ENCODE measurements around the gene OBP2A. TPM values are rescaled to one million over a fixed set of nuclear protein-coding genes. Genes with fewer than 3 reads are reported as not detected.

The OBP2A gene
- total RNA-seq, 4 donors from 2014 or later = not detected

DNA sequence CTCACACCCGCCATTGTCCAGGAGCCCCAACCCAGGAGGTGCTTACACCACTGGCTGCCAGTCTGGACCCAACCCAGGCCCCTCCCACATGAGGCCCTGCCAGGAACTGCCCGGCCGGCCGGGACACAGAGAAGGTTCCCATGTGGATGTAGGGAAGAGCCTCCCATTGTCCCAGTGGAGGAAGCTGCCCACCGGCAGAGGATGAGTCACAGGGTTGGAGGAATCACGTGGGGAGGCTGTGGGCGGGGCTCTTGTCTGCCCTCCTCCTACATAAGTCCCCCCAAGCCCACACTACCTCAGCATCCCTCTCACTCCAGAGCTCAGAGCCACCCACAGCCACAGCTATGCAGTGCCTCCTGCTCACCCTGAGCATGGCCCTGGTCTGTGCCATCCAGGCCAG is 41.7 kb downstream of the OBP2A start:
- TF ChIP-seq EP300 (IDR thresholded peaks at IDR 0.05) (no peak), POLR2A (IDR thresholded peaks at IDR 0.05) (no peak)
- TF ChIP-seq, protein P1, sequence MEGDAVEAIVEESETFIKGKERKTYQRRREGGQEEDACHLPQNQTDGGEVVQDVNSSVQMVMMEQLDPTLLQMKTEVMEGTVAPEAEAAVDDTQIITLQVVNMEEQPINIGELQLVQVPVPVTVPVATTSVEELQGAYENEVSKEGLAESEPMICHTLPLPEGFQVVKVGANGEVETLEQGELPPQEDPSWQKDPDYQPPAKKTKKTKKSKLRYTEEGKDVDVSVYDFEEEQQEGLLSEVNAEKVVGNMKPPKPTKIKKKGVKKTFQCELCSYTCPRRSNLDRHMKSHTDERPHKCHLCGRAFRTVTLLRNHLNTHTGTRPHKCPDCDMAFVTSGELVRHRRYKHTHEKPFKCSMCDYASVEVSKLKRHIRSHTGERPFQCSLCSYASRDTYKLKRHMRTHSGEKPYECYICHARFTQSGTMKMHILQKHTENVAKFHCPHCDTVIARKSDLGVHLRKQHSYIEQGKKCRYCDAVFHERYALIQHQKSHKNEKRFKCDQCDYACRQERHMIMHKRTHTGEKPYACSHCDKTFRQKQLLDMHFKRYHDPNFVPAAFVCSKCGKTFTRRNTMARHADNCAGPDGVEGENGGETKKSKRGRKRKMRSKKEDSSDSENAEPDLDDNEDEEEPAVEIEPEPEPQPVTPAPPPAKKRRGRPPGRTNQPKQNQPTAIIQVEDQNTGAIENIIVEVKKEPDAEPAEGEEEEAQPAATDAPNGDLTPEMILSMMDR (IDR thresholded peaks at IDR 0.05) = no peak
- WGBS, 2 donors = no CpG with 5 or more reads among the region's 7 CpGs
- Histone ChIP-seq H3K27me3 (no peaks in the 10 kb centered on the region), H3K4me1 (no peaks in the 10 kb centered on the region), H3K4me3 (no peak overlapping the region), H3K27ac (no peak overlapping the region), H3K36me3 (no peaks in the 10 kb centered on the region), H3K9me3 (no peaks in the 10 kb centered on the region)
- DNase-seq (ENCODE audit: low spot score in 2 of 2) = no peak

DNA sequence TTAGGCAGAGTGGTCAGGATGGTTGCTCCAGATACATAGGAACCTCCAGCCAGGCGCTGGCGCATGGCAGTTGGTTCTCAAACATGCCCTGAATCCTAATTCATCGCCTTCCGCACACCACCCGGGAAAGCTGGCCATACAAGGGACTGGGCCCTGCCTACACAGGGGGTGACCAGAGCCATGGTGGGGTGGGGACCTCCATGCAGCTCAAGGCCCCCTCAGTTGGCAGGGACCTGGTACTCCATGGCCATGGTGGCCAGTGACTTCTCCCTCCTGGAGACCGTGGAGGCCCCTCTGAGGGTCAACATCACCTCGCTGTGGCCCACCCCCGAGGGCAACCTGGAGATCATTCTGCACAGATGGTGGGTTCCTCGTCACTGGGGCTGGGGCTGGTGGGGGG is 42.4 kb downstream of the OBP2A start:
- WGBS, 2 donors = 86% methylated on average over 9 of the region's 9 CpGs; no CpG with 5 or more reads in 1 of the 2 donors
- no peaks in the 10 kb centered on the region for H3K27me3 ChIP-seq
- no peak for DNase-seq (ENCODE audit: low spot score in 2 of 2)

DNA sequence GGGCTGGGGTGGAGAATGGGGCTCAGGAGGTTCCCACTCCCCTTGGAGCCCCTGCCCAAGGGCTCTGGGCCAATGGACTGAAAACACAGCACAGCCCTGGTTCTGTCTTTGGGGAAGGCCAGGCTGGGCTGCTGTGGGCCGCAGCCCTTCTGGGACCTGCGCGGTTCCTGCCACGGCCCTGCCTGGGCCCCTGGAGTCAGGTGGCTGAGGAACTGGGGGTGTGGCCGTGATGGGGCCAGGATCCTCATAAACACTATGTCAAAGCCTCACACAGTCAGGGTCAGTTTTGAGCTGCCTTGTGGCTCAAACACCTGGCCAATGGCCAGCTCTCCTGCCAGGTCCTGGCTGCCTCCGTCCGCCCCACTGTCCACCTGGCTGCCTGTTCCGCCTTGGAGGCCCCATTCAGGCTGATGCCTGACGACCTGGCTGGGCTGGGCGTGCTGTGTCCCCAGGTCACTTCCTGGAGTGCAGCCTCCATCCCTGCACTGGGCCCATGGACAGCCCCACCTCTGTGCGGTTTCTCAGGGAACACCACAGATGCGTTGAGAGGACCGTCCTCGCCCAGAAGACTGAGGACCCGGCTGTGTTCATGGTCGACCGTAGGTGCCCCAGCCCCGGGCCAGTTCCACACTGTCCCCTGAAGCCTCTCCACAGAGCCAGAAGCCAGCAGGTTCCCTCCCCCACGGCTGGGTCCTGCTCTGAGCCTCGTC is 43.1 kb downstream of the OBP2A start:
- TF ChIP-seq POLR2A (IDR thresholded peaks at IDR 0.05) (no peak), EP300 (IDR thresholded peaks at IDR 0.05) (no peak)
- TF ChIP-seq, protein P1 (IDR thresholded peaks at IDR 0.05) = no peak
- Histone ChIP-seq H3K27ac (no peak overlapping the region), H3K9me3 (no peaks in the 10 kb centered on the region), H3K4me3 (no peak overlapping the region), H3K36me3 (no peaks in the 10 kb centered on the region), H3K27me3 (no peaks in the 10 kb centered on the region), H3K4me1 (no peaks in the 10 kb centered on the region)
- WGBS, 2 donors = 83 to 86% methylated on average over 15 to 18 of the region's 20 CpGs
- DNase-seq (ENCODE audit: low spot score in 2 of 2) = no peak

More for the DNA sequence above, 42.4 kb downstream of the OBP2A start:
- Histone ChIP-seq H3K4me1 (no peaks in the 10 kb centered on the region), H3K36me3 (no peaks in the 10 kb centered on the region), H3K4me3 (no peak overlapping the region), H3K9me3 (no peaks in the 10 kb centered on the region), H3K27ac (no peak overlapping the region)
- TF ChIP-seq POLR2A (IDR thresholded peaks at IDR 0.05) (no peak), EP300 (IDR thresholded peaks at IDR 0.05) (no peak)
- TF ChIP-seq, protein P1 (IDR thresholded peaks at IDR 0.05) = no peak

DNA sequence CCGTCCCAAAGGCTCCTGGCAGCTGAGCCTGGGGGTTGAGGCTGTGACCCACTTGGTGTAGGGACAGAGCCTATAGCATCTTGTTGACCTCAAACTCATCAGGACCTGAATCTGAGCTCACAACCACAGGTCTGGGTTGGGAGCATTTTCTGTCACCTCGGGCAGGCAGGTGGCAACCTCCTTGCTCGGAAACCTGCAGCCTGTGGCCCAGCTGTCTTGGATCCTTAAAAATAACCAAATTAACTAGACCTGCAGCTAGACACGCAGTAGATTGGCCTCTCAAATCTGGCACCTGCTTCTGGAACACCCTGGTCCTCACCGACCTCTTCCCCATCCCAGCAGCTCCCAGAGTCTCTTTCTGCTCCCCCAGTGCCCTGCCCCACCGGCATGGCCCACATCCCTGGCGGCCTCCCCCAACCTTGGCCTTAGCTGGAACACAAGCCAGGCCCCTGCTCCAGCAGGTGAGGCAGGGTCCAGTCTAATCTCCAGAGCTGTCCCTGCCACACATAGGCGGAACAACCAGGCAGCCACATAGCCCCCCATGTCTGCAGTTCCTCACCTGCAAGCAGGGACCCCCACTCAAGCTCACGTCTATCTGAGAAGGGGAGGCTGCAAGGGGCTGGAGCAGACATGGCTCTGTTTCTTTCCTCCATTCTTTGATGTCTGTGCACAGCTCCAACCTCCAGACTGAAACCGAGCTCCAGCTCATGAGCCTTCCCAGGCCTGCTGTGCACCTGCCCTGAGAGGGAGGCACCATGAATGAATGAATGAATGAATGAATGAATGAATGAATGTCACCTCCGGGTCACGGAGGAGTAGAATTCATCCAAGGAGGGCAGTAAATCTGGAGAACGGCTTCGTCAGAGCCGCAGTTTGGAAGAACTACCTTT is 43.9 kb downstream of the OBP2A start:
- TF ChIP-seq POLR2A (IDR thresholded peaks at IDR 0.05) = no peak
- whole genome bisulfite sequencing, 2 donors = 69 to 83% methylated on average over 13 to 15 of the region's 15 CpGs
- H3K27ac ChIP-seq = no peak overlapping the region
- peaks cover 0 to 5% (median 0%) of the 10 kb centered on the region in 4 donors for H3K9me3 ChIP-seq
- no peak for DNase-seq (ENCODE audit: low spot score in 2 of 2)
- H3K4me3 ChIP-seq = no peak overlapping the region
- no peaks in the 10 kb centered on the region for H3K27me3 ChIP-seq
- H3K4me1 ChIP-seq = no peaks in the 10 kb centered on the region
- no peaks in the 10 kb centered on the region for H3K36me3 ChIP-seq

DNA sequence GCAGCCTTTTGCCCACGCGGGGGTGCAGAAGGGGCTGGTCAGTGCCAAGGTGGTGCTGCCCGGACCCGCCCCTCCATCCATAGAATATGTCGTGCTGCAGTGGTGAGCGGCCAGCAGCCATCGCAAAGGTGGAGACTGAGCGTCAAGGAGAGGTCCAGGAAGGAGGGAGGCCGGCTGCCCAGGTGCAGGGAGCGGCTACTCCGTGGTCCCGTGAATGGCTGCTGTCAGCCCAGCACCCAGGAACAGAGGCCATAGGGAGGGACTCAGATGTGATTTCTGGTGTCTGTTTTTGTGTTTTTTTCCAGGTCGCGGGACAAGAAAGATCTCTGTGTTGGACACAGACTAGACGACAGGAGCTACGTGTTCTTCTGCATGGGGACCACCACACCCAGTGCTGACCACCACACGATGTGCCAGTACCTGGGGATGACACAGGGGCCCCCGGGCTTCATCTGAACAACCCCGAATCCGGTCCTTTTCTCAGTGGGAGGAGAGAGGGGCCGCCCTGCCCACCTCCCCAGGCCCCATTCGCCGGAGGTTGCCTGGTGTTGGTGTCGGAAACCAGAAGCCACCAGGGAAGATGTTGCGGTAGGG is 44.7 kb downstream of the OBP2A start:
- Histone ChIP-seq H3K36me3 (no peaks in the 10 kb centered on the region), H3K4me1 (no peaks in the 10 kb centered on the region), H3K27ac (no peak overlapping the region), H3K9me3 (peaks cover 0 to 13% (median 0%) of the 10 kb centered on the region in 4 donors), H3K27me3 (no peaks in the 10 kb centered on the region), H3K4me3 (no peak overlapping the region)
- WGBS, 2 donors = 82% methylated on average over 21 to 25 of the region's 25 CpGs
- TF ChIP-seq POLR2A (IDR thresholded peaks at IDR 0.05) = no peak
- no peak for DNase-seq (ENCODE audit: low spot score in 2 of 2)

All from tibial nerve (tissue), 4 donors.